Suprapubic skin (tissue), 4 donors: ENCODE results near the gene FAM234A. TPM values are rescaled to one million over a fixed set of nuclear protein-coding genes. Genes with fewer than 3 reads are reported as not detected.
A peak's percentile ranks its signal among the peaks of the same experiment; 100 is the strongest.

Experiments used
- DNase-seq, 2 donors: peaks; one replicate each; pipeline ENCODE4 v3.0.0-alpha.2; 2019; ENCODE audit warnings: low spot score in 2 of 2
- H3K27ac ChIP-seq: fragments of 200-600 bp; sonication (generic); one replicate; pipeline ENCODE4 v1.5.1; 2019
- H3K27me3 ChIP-seq: fragments of 200-600 bp; sonication (generic); one replicate; pipeline ENCODE4 v1.5.1; 2019
- H3K36me3 ChIP-seq: fragments of 200-600 bp; sonication (generic); one replicate; pipeline ENCODE4 v1.5.1; 2019
- H3K4me1 ChIP-seq: fragments of 200-600 bp; sonication (generic); one replicate; pipeline ENCODE4 v1.5.1; 2019
- H3K4me3 ChIP-seq: fragments of 200-600 bp; sonication (generic); one replicate; pipeline ENCODE4 v1.5.1; 2019; ENCODE audit warnings: mild to moderate bottlenecking
- H3K9me3 ChIP-seq: fragments of 200-600 bp; sonication (generic); one replicate; pipeline ENCODE4 v1.5.1; 2019
- CTCF ChIP-seq, 2 donors: fragments of 200-600 bp in 1 of 2; fragments of 450-650 bp in 1 of 2; sonication (generic) in 1 of 2; IDR thresholded peaks; one replicate each; pipeline ENCODE4 v1.5.1; 2016 to 2019; ENCODE audit warnings: antibody characterized with exemption in 2 of 2, mild to moderate bottlenecking in 1 of 2, moderate library complexity in 1 of 2
- EP300 ChIP-seq: sonication (generic); formaldehyde crosslinking; IDR thresholded peaks from one replicate; pipeline ENCODE4 v1.6.1; 2017; ENCODE audit warnings: antibody characterized with exemption
- POLR2A ChIP-seq, 2 donors: fragments of 450-650 bp; IDR thresholded peaks; one replicate each; pipeline ENCODE4 v1.6.1; 2017; ENCODE audit warnings: antibody characterized with exemption in 2 of 2, mild to moderate bottlenecking in 2 of 2, moderate library complexity in 2 of 2
- POLR2AphosphoS5 ChIP-seq, 3 donors: sonication (generic); formaldehyde crosslinking; IDR thresholded peaks; one replicate each; pipeline ENCODE4 v1.6.1; 2017; ENCODE audit warnings: antibody characterized with exemption in 3 of 3
- WGBS: methylation state at CpG from one replicate; pipeline ENCODE4 v1.1.5; 2018; 5-methylcytosine and 5-hydroxymethylcytosine counted together
- total RNA-seq, 4 donors: library from RNA; depleted of rRNA; stranded (reverse); fragments of >200 nt; gene quantifications; one replicate each; pipeline ENCODE4 v1.1.0, GENCODE V29; 2016

Gene FAM234A
- total RNA-seq, 4 donors from 2014 or later: 108 to 124 (median 121) TPM

GRCh38 chr16:272633-273546 lies 38.3 kb downstream of the FAM234A start:
- H3K4me3 ChIP-seq: no peak overlapping the region
- TF ChIP-seq CTCF (IDR thresholded peaks at IDR 0.05): no peak
- no peak for TF ChIP-seq POLR2AphosphoS5 (IDR thresholded peaks at IDR 0.05)
- TF ChIP-seq POLR2A (IDR thresholded peaks at IDR 0.05): no peak
- TF ChIP-seq EP300: no peak
- H3K36me3 ChIP-seq: no peaks in the 10 kb centered on the region
- H3K27ac ChIP-seq: no peak overlapping the region
- H3K27me3 ChIP-seq: peaks cover 29% of the 10 kb centered on the region
- peaks cover 26% of the 10 kb centered on the region for H3K4me1 ChIP-seq
- no peaks in the 10 kb centered on the region for H3K9me3 ChIP-seq
- DNase-seq: no peak
- 80% methylated on average over 5 of the region's 36 CpGs for whole genome bisulfite sequencing

GRCh38 chr16:273547-274421 lies 39.2 kb downstream of the FAM234A start:
- WGBS: 86% methylated on average over 8 of the region's 30 CpGs
- no peak for TF ChIP-seq EP300
- TF ChIP-seq POLR2A (IDR thresholded peaks at IDR 0.05): no peak
- TF ChIP-seq CTCF (IDR thresholded peaks at IDR 0.05): no peak
- TF ChIP-seq POLR2AphosphoS5 (IDR thresholded peaks at IDR 0.05): no peak

GRCh38 chr16:275041-275641 lies 40.5 kb downstream of the FAM234A start:
- WGBS: no CpG with 5 or more reads among the region's 58 CpGs
- H3K4me1 ChIP-seq: peaks cover 27% of the 10 kb centered on the region
- peaks cover 37% of the 10 kb centered on the region for H3K27me3 ChIP-seq
- H3K36me3 ChIP-seq: no peaks in the 10 kb centered on the region
- H3K9me3 ChIP-seq: no peaks in the 10 kb centered on the region
- H3K4me3 ChIP-seq: peak overlapping the region; percentile 50
- H3K27ac ChIP-seq: no peak overlapping the region
- TF ChIP-seq EP300 (no peak), POLR2AphosphoS5 (IDR thresholded peaks at IDR 0.05) (no peak), CTCF (IDR thresholded peaks at IDR 0.05) (no peak), POLR2A (IDR thresholded peaks at IDR 0.05) (no peak)
- DNase-seq: no peak

More at GRCh38 chr16:273547-274421, 39.2 kb downstream of the FAM234A start:
- peaks cover 18% of the 10 kb centered on the region for H3K4me1 ChIP-seq
- no peak overlapping the region for H3K4me3 ChIP-seq
- no peak for DNase-seq
- H3K27me3 ChIP-seq: peaks cover 29% of the 10 kb centered on the region
- H3K36me3 ChIP-seq: no peaks in the 10 kb centered on the region
- no peak overlapping the region for H3K27ac ChIP-seq
- no peaks in the 10 kb centered on the region for H3K9me3 ChIP-seq

GRCh38 chr16:275786-276232 lies 41.2 kb downstream of the FAM234A start, which contains the start of gene RGS11:
Gene RGS11 (minus strand): TSS chr16:275944. CDS start chr16:275911, 33 bp downstream.
- H3K27me3 ChIP-seq: peaks cover 41% of the 10 kb centered on the region
- no peak for DNase-seq
- H3K4me1 ChIP-seq: peaks cover 31% of the 10 kb centered on the region
- H3K36me3 ChIP-seq: no peaks in the 10 kb centered on the region
- no peaks in the 10 kb centered on the region for H3K9me3 ChIP-seq
- 20% methylated on average over 18 of the region's 56 CpGs for WGBS
- peak within 1 kb of the TSS; percentile 50 for H3K4me3 ChIP-seq
- H3K27ac ChIP-seq: no peak within 1 kb of the TSS
- TF ChIP-seq CTCF (IDR thresholded peaks at IDR 0.05): no peak
- TF ChIP-seq EP300: no peak
- TF ChIP-seq POLR2AphosphoS5 (IDR thresholded peaks at IDR 0.05): no peak
- TF ChIP-seq POLR2A (IDR thresholded peaks at IDR 0.05): no peak
